H9 (cell line): Measurements from ENCODE around the gene LINGO1. TPM values are rescaled to one million over a fixed set of nuclear protein-coding genes. Genes with fewer than 3 reads are reported as not detected.

Source experiments
- DNase-seq: peaks from one replicate; pipeline ENCODE4 v3.0.0-alpha.2; 2017
- H2AFZ ChIP-seq: one replicate; pipeline ENCODE4 v1.6.1; 2013; ENCODE audit warnings: mild to moderate bottlenecking, low read length, control low read depth, moderate library complexity
- H2AK5ac ChIP-seq: 2 replicates; pipeline ENCODE4 v1.6.1; 2013; ENCODE audit warnings: low read length, control low read depth, mixed read lengths; ENCODE audit not compliant: insufficient read length
- H2BK120ac ChIP-seq: one replicate; pipeline ENCODE4 v1.6.1; 2013; ENCODE audit warnings: low read depth, mild to moderate bottlenecking, low read length, control low read depth, inconsistent platforms; ENCODE audit not compliant: poor library complexity, severe bottlenecking
- H2BK12ac ChIP-seq: 2 replicates; pipeline ENCODE4 v1.6.1; 2013; ENCODE audit warnings: low read length, control low read depth, mixed read lengths, low read depth; ENCODE audit not compliant: insufficient read length
- H2BK15ac ChIP-seq: 2 replicates; pipeline ENCODE4 v1.6.1; 2013; ENCODE audit warnings: low read depth, low read length, control low read depth
- H2BK20ac ChIP-seq: one replicate; pipeline ENCODE4 v1.6.1; 2013; ENCODE audit warnings: low read depth, mild to moderate bottlenecking, low read length, control low read depth, inconsistent platforms; ENCODE audit not compliant: poor library complexity, severe bottlenecking
- H2BK5ac ChIP-seq: 2 replicates; pipeline ENCODE4 v1.6.1; 2013; ENCODE audit warnings: low read length, control low read depth, mixed read lengths; ENCODE audit not compliant: insufficient read length
- H3K14ac ChIP-seq: 2 replicates; pipeline ENCODE4 v1.6.1; 2013; ENCODE audit warnings: low read length, control low read depth; ENCODE audit not compliant: insufficient read depth
- H3K18ac ChIP-seq: 2 replicates; pipeline ENCODE4 v1.6.1; 2013; ENCODE audit warnings: low read depth, mild to moderate bottlenecking, mixed read lengths, low read length, control low read depth; ENCODE audit not compliant: insufficient read length
- H3K23ac ChIP-seq: 2 replicates; pipeline ENCODE4 v1.6.1; 2013; ENCODE audit warnings: low read length, control low read depth, mixed read lengths, low read depth; ENCODE audit not compliant: insufficient read length
- H3K23me2 ChIP-seq: 2 replicates; pipeline ENCODE4 v1.6.1; 2013; ENCODE audit warnings: low read depth, mild to moderate bottlenecking, mixed read lengths, low read length, control low read depth; ENCODE audit not compliant: insufficient read length, poor library complexity, severe bottlenecking
- H3K27ac ChIP-seq: 2 replicates; pipeline ENCODE4 v1.5.1; 2013; ENCODE audit warnings: low read length, control low read depth, mixed read lengths, low read depth; ENCODE audit not compliant: insufficient read length
- H3K27me3 ChIP-seq: 2 replicates; pipeline ENCODE4 v1.6.1; 2013; ENCODE audit warnings: low read length, control low read depth, inconsistent platforms; ENCODE audit not compliant: insufficient read depth
- H3K4ac ChIP-seq: 2 replicates; pipeline ENCODE4 v1.6.1; 2013; ENCODE audit warnings: low read depth, mild to moderate bottlenecking, control low read depth, inconsistent platforms, low read length, moderate library complexity
- H3K4me1 ChIP-seq: 2 replicates; pipeline ENCODE4 v1.6.1; 2013; ENCODE audit warnings: low read length, control low read depth, inconsistent platforms; ENCODE audit not compliant: insufficient read depth
- H3K4me2 ChIP-seq: 2 replicates; pipeline ENCODE4 v1.6.1; 2013; ENCODE audit warnings: low read length, control low read depth, mixed read lengths; ENCODE audit not compliant: insufficient read length, insufficient read depth
- H3K56ac ChIP-seq: 2 replicates; pipeline ENCODE4 v1.6.1; 2013; ENCODE audit warnings: low read depth, mild to moderate bottlenecking, mixed read lengths, low read length, control low read depth; ENCODE audit not compliant: insufficient read length
- H3K79me1 ChIP-seq: 2 replicates; pipeline ENCODE4 v1.6.1; 2013; ENCODE audit warnings: low read depth, mild to moderate bottlenecking, moderate library complexity, low read length, control low read depth, inconsistent platforms; ENCODE audit not compliant: insufficient read depth, poor library complexity, severe bottlenecking
- H3K79me2 ChIP-seq: 2 replicates; pipeline ENCODE4 v1.6.1; 2013; ENCODE audit warnings: low read length, control low read depth, inconsistent platforms; ENCODE audit not compliant: insufficient read depth
- H3K9ac ChIP-seq: 2 replicates; pipeline ENCODE4 v1.6.1; 2013; ENCODE audit warnings: low read length, control low read depth, mixed read lengths; ENCODE audit not compliant: insufficient read length; ENCODE audit errors: extremely low read depth
- H3K9me3 ChIP-seq: one replicate; pipeline ENCODE4 v1.6.1; 2013; ENCODE audit warnings: low read depth, low read length, inconsistent platforms; ENCODE audit not compliant: control insufficient read depth
- H3T11ph ChIP-seq: one replicate; pipeline ENCODE4 v1.6.1; 2013; ENCODE audit warnings: mild to moderate bottlenecking, low read length, control low read depth, inconsistent platforms
- H4K20me1 ChIP-seq: one replicate; pipeline ENCODE4 v1.6.1; 2013; ENCODE audit not compliant: control insufficient read depth, insufficient read length, insufficient read depth
- H4K5ac ChIP-seq: 2 replicates; pipeline ENCODE4 v1.6.1; 2013; ENCODE audit warnings: low read depth, mild to moderate bottlenecking, mixed read lengths, low read length, control low read depth; ENCODE audit not compliant: insufficient read length
- H4K8ac ChIP-seq: replicated peaks from 2 replicates; pipeline ENCODE4 v1.6.1; 2013; ENCODE audit warnings: low read length, control low read depth, mixed read lengths, low read depth; ENCODE audit not compliant: insufficient read length
- H4K91ac ChIP-seq: 2 replicates; pipeline ENCODE4 v1.6.1; 2013; ENCODE audit warnings: low read depth, mild to moderate bottlenecking, moderate library complexity, mixed read lengths, low read length, control low read depth; ENCODE audit not compliant: insufficient read length
- H3K27ac Mint-ChIP-seq, 3 experiments: 2 replicates in 2 of 3; 3 replicates in 1 of 3; pipeline ENCODE4 v1.8.0; 2020 to 2021; ENCODE audit warnings: mixed read lengths in 3 of 3, mild to moderate bottlenecking in 1 of 3, moderate library complexity in 1 of 3
- H3K27me3 Mint-ChIP-seq: 2 replicates; pipeline ENCODE4 v1.8.0; 2021; ENCODE audit warnings: low read depth, mild to moderate bottlenecking, moderate library complexity, mixed read lengths
- H3K36me3 Mint-ChIP-seq, 3 experiments: 2 replicates in 2 of 3; 3 replicates in 1 of 3; pipeline ENCODE4 v1.8.0; 2020 to 2021; ENCODE audit warnings: low read depth in 3 of 3, mixed read lengths in 3 of 3; ENCODE audit not compliant: insufficient read depth in 1 of 3
- H3K4me1 Mint-ChIP-seq, 2 experiments: 2 replicates each; pipeline ENCODE4 v1.8.0; 2020; ENCODE audit warnings: mixed read lengths in 2 of 2
- H3K4me3 Mint-ChIP-seq, 2 experiments: 2 replicates in 1 of 2; 3 replicates in 1 of 2; pipeline ENCODE4 v1.8.0; 2020 to 2021; ENCODE audit warnings: mild to moderate bottlenecking in 2 of 2, mixed read lengths in 2 of 2, moderate library complexity in 1 of 2
- H3K9me3 Mint-ChIP-seq, 2 experiments: 2 replicates in 1 of 2; 3 replicates in 1 of 2; pipeline ENCODE4 v1.8.0; 2020; ENCODE audit warnings: mild to moderate bottlenecking in 2 of 2, mixed read lengths in 2 of 2, moderate library complexity in 1 of 2
- CTCF ChIP-seq: fragments of 200-600 bp; sonication (generic); conservative IDR thresholded peaks from 3 replicates; pipeline ENCODE4 v1.8.0; 2021; ENCODE audit warnings: antibody characterized with exemption, mild to moderate bottlenecking
- WGBS: extraction: QIAGEN DNeasy Blood & Tissue Kit; methylation state at CpG from one replicate; pipeline ENCODE4 v1.1.7; 2013; ENCODE audit warnings: missing lambda C conversion rate, low lambda C conversion rate, mixed read lengths; ENCODE audit not compliant: insufficient read length; ENCODE audit errors: extremely low coverage; 5-methylcytosine and 5-hydroxymethylcytosine counted together
- total RNA-seq: library from RNA; stranded (reverse); gene quantifications from 2 replicates; pipeline ENCODE4 v1.2.1, GENCODE V29; 2021

LINGO1 gene
- total RNA-seq, 1 experiment from 2014 or later: 41.6 TPM

DNA sequence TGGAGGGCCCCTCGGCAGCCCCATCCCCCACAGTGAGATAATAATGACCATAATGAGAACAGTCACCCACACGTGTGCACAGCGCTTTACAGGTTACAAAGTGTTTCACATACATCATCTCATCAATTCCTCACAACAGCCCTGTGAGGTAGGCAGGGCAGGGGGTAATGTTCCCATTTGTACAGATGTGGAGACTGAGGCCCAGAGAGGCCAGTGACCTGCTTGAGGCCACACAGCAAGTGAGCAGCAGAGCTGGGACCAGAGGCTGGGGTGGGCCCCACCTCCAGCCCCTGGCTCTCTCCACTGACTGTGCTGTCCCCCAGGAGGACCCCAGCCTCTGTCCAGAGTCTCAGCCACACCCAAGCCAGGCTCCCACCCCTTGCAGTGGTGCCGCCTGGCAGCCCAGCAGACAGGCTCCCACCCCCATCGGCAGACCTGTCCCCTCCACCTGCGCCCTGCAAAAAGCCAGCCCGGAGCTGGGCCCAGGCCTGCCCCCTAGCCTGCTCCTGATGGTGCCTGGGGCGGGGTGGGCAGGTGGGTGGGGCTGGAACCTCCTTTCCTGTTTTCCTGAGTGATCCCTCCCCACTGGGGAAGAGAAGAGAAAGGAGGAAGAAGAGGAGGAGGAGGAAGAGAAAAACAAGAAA, 19.6 kb downstream of the LINGO1 start:
- no peak overlapping the region for H3K14ac ChIP-seq
- no peak overlapping the region for H3K9ac ChIP-seq
- no CpG with 5 or more reads among the region's 8 CpGs for WGBS
- no peak overlapping the region for H3K4me2 ChIP-seq
- no peak overlapping the region for H3K56ac ChIP-seq
- H2AK5ac ChIP-seq: no peak overlapping the region
- no peaks in the 10 kb centered on the region for H4K20me1 ChIP-seq
- no peak overlapping the region; a peak in 1 of 7 replicates for H3K27ac Mint-ChIP-seq
- H3K9me3 ChIP-seq: no peaks in the 10 kb centered on the region
- no peaks in the 10 kb centered on the region; the same call in 1 of the 2 replicates for H3K4me1 ChIP-seq
- no peak overlapping the region for H2BK12ac ChIP-seq
- no peak overlapping the region for H2AFZ ChIP-seq
- H3K27me3 Mint-ChIP-seq: no peaks in the 10 kb centered on the region; the same call in 1 of the 2 replicates
- no peak overlapping the region for H4K5ac ChIP-seq
- H2BK20ac ChIP-seq: no peak overlapping the region
- no peaks in the 10 kb centered on the region for H3K79me1 ChIP-seq
- no peaks in the 10 kb centered on the region for H3K9me3 Mint-ChIP-seq
- no peaks in the 10 kb centered on the region for H3K79me2 ChIP-seq
- no peak overlapping the region for H2BK5ac ChIP-seq
- peaks cover 13 to 23% (median 13%) of the 10 kb centered on the region in 3 experiments; a peak in 6 of 7 replicates for H3K36me3 Mint-ChIP-seq
- H3K23ac ChIP-seq: no peak overlapping the region
- H4K91ac ChIP-seq: no peak overlapping the region
- DNase-seq: no peak
- no peak overlapping the region for H3T11ph ChIP-seq
- H3K27me3 ChIP-seq: no peaks in the 10 kb centered on the region
- H4K8ac ChIP-seq: no peak overlapping the region
- no peak overlapping the region for H3K4ac ChIP-seq
- no peaks in the 10 kb centered on the region for H3K23me2 ChIP-seq
- no peak overlapping the region for H3K18ac ChIP-seq
- no peak overlapping the region for H3K27ac ChIP-seq
- peaks cover 30 to 42% of the 10 kb centered on the region in 2 experiments for H3K4me1 Mint-ChIP-seq
- H3K4me3 Mint-ChIP-seq: no peak overlapping the region
- no peak overlapping the region for H2BK120ac ChIP-seq
- H2BK15ac ChIP-seq: no peak overlapping the region
- no peak for TF ChIP-seq CTCF
